ENCODE measurements around the gene GABARAP.

Gene GABARAP

GRCh38 chr17:7280519-7281073 lies 38.3 kb upstream of the GABARAP start:
- H3K27me3 ChIP-seq (ENCODE audit: control insufficient read depth, insufficient read depth, low read length), result no peaks in the 10 kb centered on the region
- peaks cover 15% of the 10 kb centered on the region for H3K4me1 ChIP-seq (ENCODE audit: control insufficient read depth, insufficient read depth, low read length)
- H3K36me3 ChIP-seq (ENCODE audit: control insufficient read depth, insufficient read depth, low read length), result peaks cover 6% of the 10 kb centered on the region
- H3K27ac ChIP-seq (ENCODE audit: low read depth, low read length), result peak overlapping the region; percentile 81
- H3K4me3 ChIP-seq (ENCODE audit: low read length), result peak overlapping the region; percentile 69
- H3K9ac ChIP-seq (ENCODE audit: low read length), result peak overlapping the region; percentile 6

GRCh38 chr17:7279448-7279847 lies 37.2 kb upstream of the GABARAP start:
- H3K36me3 ChIP-seq (ENCODE audit: control insufficient read depth, insufficient read depth, low read length), result peaks cover 2% of the 10 kb centered on the region
- no peaks in the 10 kb centered on the region for H3K27me3 ChIP-seq (ENCODE audit: control insufficient read depth, insufficient read depth, low read length)
- H3K4me3 ChIP-seq (ENCODE audit: low read length), result no peak overlapping the region
- H3K27ac ChIP-seq (ENCODE audit: low read depth, low read length), result no peak overlapping the region
- H3K4me1 ChIP-seq (ENCODE audit: control insufficient read depth, insufficient read depth, low read length), result peaks cover 15% of the 10 kb centered on the region
- H3K9ac ChIP-seq (ENCODE audit: low read length), result no peak overlapping the region

- no peaks in the 10 kb centered on the region for H3K36me3 ChIP-seq (ENCODE audit: control insufficient read depth, insufficient read depth, low read length)
- H3K9ac ChIP-seq (ENCODE audit: low read length), result no peak overlapping the region
- H3K4me3 ChIP-seq (ENCODE audit: low read length), result no peak overlapping the region
- no peaks in the 10 kb centered on the region for H3K4me1 ChIP-seq (ENCODE audit: control insufficient read depth, insufficient read depth, low read length)
- H3K27me3 ChIP-seq (ENCODE audit: control insufficient read depth, insufficient read depth, low read length), result peaks cover 9% of the 10 kb centered on the region
- no peak overlapping the region for H3K27ac ChIP-seq (ENCODE audit: low read depth, low read length)
Observed at GRCh38 chr17:7266784-7267183, 24.5 kb upstream of the GABARAP start.

- Histone ChIP-seq H3K27ac (ENCODE audit: low read depth, low read length) (no peak overlapping the region), H3K27me3 (ENCODE audit: control insufficient read depth, insufficient read depth, low read length) (peaks cover 12% of the 10 kb centered on the region), H3K9ac (ENCODE audit: low read length) (no peak overlapping the region), H3K4me3 (ENCODE audit: low read length) (peak overlapping the region; percentile 55), H3K36me3 (ENCODE audit: control insufficient read depth, insufficient read depth, low read length) (peaks cover 2% of the 10 kb centered on the region), H3K4me1 (ENCODE audit: control insufficient read depth, insufficient read depth, low read length) (no peaks in the 10 kb centered on the region)
Observed at GRCh38 chr17:7263801-7264078, 21.5 kb upstream of the GABARAP start.

GRCh38 chr17:7262935-7263800 lies 20.9 kb upstream of the GABARAP start:
- no peaks in the 10 kb centered on the region for H3K4me1 ChIP-seq (ENCODE audit: control insufficient read depth, insufficient read depth, low read length)
- peaks cover 12% of the 10 kb centered on the region for H3K27me3 ChIP-seq (ENCODE audit: control insufficient read depth, insufficient read depth, low read length)
- H3K9ac ChIP-seq (ENCODE audit: low read length), result peak overlapping the region; percentile 84
- peaks cover 5% of the 10 kb centered on the region for H3K36me3 ChIP-seq (ENCODE audit: control insufficient read depth, insufficient read depth, low read length)
- peak overlapping the region; percentile 55 for H3K4me3 ChIP-seq (ENCODE audit: low read length)
- H3K27ac ChIP-seq (ENCODE audit: low read depth, low read length), result no peak overlapping the region

- Histone ChIP-seq H3K27ac (ENCODE audit: low read depth, low read length) (no peak within 1 kb of the TSS), H3K4me3 (ENCODE audit: low read length) (peak within 1 kb of the TSS; percentile 57), H3K27me3 (ENCODE audit: control insufficient read depth, insufficient read depth, low read length) (peaks cover 12% of the 10 kb centered on the region), H3K9ac (ENCODE audit: low read length) (peak within 1 kb of the TSS; percentile 84), H3K4me1 (ENCODE audit: control insufficient read depth, insufficient read depth, low read length) (no peaks in the 10 kb centered on the region), H3K36me3 (ENCODE audit: control insufficient read depth, insufficient read depth, low read length) (peaks cover 7% of the 10 kb centered on the region)
Observed at GRCh38 chr17:7262192-7262934, 20.1 kb upstream of the GABARAP start, which contains the start of gene CLDN7. Gene CLDN7 (minus strand): TSS chr17:7262478. CDS start chr17:7262043, 435 bp downstream.

- H3K27me3 ChIP-seq (ENCODE audit: control insufficient read depth, insufficient read depth, low read length), result peaks cover 12% of the 10 kb centered on the region
- peak overlapping the region; percentile 57 for H3K4me3 ChIP-seq (ENCODE audit: low read length)
- no peak overlapping the region for H3K27ac ChIP-seq (ENCODE audit: low read depth, low read length)
- H3K9ac ChIP-seq (ENCODE audit: low read length), result peak overlapping the region; percentile 73
- H3K4me1 ChIP-seq (ENCODE audit: control insufficient read depth, insufficient read depth, low read length), result no peaks in the 10 kb centered on the region
- H3K36me3 ChIP-seq (ENCODE audit: control insufficient read depth, insufficient read depth, low read length), result peaks cover 14% of the 10 kb centered on the region
Observed at GRCh38 chr17:7261379-7262191, 19.3 kb upstream of the GABARAP start.

GRCh38 chr17:7260651-7261378 lies 18.6 kb upstream of the GABARAP start:
- H3K27ac ChIP-seq (ENCODE audit: low read depth, low read length), result no peak overlapping the region

GRCh38 chr17:7260151-7260550 lies 17.9 kb upstream of the GABARAP start:
- peak overlapping the region; percentile 13 for H3K9ac ChIP-seq (ENCODE audit: low read length)

More at GRCh38 chr17:7260651-7261378, 18.6 kb upstream of the GABARAP start:
- H3K9ac ChIP-seq (ENCODE audit: low read length), result peak overlapping the region; percentile 42
- H3K36me3 ChIP-seq (ENCODE audit: control insufficient read depth, insufficient read depth, low read length), result peaks cover 18% of the 10 kb centered on the region
- H3K4me1 ChIP-seq (ENCODE audit: control insufficient read depth, insufficient read depth, low read length), result no peaks in the 10 kb centered on the region
- peaks cover 12% of the 10 kb centered on the region for H3K27me3 ChIP-seq (ENCODE audit: control insufficient read depth, insufficient read depth, low read length)
- peak overlapping the region; percentile 57 for H3K4me3 ChIP-seq (ENCODE audit: low read length)

GRCh38 chr17:7259555-7259889 lies 17.3 kb upstream of the GABARAP start:
- no peak overlapping the region for H3K9ac ChIP-seq (ENCODE audit: low read length)
- H3K27me3 ChIP-seq (ENCODE audit: control insufficient read depth, insufficient read depth, low read length), result peaks cover 12% of the 10 kb centered on the region
- H3K27ac ChIP-seq (ENCODE audit: low read depth, low read length), result no peak overlapping the region
- H3K36me3 ChIP-seq (ENCODE audit: control insufficient read depth, insufficient read depth, low read length), result peaks cover 19% of the 10 kb centered on the region
- H3K4me1 ChIP-seq (ENCODE audit: control insufficient read depth, insufficient read depth, low read length), result no peaks in the 10 kb centered on the region
- H3K4me3 ChIP-seq (ENCODE audit: low read length), result no peak overlapping the region

More at GRCh38 chr17:7260151-7260550, 17.9 kb upstream of the GABARAP start:
- peaks cover 12% of the 10 kb centered on the region for H3K27me3 ChIP-seq (ENCODE audit: control insufficient read depth, insufficient read depth, low read length)
- H3K27ac ChIP-seq (ENCODE audit: low read depth, low read length), result no peak overlapping the region
- H3K36me3 ChIP-seq (ENCODE audit: control insufficient read depth, insufficient read depth, low read length), result peaks cover 18% of the 10 kb centered on the region
- no peaks in the 10 kb centered on the region for H3K4me1 ChIP-seq (ENCODE audit: control insufficient read depth, insufficient read depth, low read length)
- H3K4me3 ChIP-seq (ENCODE audit: low read length), result peak overlapping the region; percentile 57

GRCh38 chr17:7258731-7259554 lies 16.7 kb upstream of the GABARAP start:
- Histone ChIP-seq H3K36me3 (ENCODE audit: control insufficient read depth, insufficient read depth, low read length) (peaks cover 21% of the 10 kb centered on the region), H3K9ac (ENCODE audit: low read length) (no peak overlapping the region), H3K4me3 (ENCODE audit: low read length) (no peak overlapping the region), H3K4me1 (ENCODE audit: control insufficient read depth, insufficient read depth, low read length) (no peaks in the 10 kb centered on the region), H3K27ac (ENCODE audit: low read depth, low read length) (no peak overlapping the region), H3K27me3 (ENCODE audit: control insufficient read depth, insufficient read depth, low read length) (peaks cover 12% of the 10 kb centered on the region)

Measured in rectal smooth muscle tissue (tissue), 1 donor.